ENCODE results near the gene WDR47. TPM values are rescaled to one million over a fixed set of nuclear protein-coding genes. Genes with fewer than 3 reads are reported as not detected.
"Not testable (repeated sequence)": the region's sequence is repeated elsewhere in the genome, so short reads cannot be mapped to it uniquely, and the experiment has no call there.

The WDR47 gene
- total RNA-seq, 1 donor from 2014 or later = 11.3 TPM

- no peak overlapping the region for H3K4me3 Mint-ChIP-seq
- no peak for DNase-seq (ENCODE audit: low spot score in 2 of 2, unreplicated experiment in 2 of 2)
- peaks cover 10% of the 10 kb centered on the region for H3K9me3 Mint-ChIP-seq
- H3K4me1 Mint-ChIP-seq = no peaks in the 10 kb centered on the region
- TF ChIP-seq CTCF (IDR thresholded peaks at IDR 0.05; ENCODE audit: unreplicated experiment) = no peak
- no peaks in the 10 kb centered on the region for H3K27me3 Mint-ChIP-seq (ENCODE audit: low read depth)
- no peak overlapping the region for H3K27ac Mint-ChIP-seq
- H3K36me3 Mint-ChIP-seq = peaks cover 38% of the 10 kb centered on the region
Measured at GRCh38 chr1:109017134-109017533, 24.8 kb downstream of the WDR47 start.

DNA sequence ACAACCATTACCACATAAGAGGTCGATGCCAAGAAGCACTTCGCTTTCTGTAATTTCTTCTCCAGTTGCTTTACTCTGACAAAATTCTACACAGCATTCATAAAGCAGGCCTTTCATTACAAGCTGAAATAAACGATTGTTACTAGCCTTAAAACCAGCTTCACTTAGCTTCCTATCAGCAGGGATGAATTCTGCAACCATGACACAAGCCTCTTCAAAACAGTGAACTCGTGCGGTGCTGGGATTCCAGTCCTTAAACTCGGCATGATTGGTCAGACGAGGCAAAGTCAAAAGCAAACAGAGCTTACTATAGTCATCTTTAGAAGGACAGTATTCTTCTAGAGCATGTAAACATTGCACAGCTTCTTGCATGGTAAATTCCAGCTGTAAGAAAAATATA is 30.6 kb downstream of the WDR47 start:
- Mint-ChIP-seq H3K36me3 (peaks cover 23% of the 10 kb centered on the region), H3K4me1 (no peaks in the 10 kb centered on the region), H3K27ac (no peak overlapping the region), H3K4me3 (no peak overlapping the region), H3K27me3 (ENCODE audit: low read depth) (no peaks in the 10 kb centered on the region), H3K9me3 (peaks cover 2% of the 10 kb centered on the region)
- no peak for DNase-seq (ENCODE audit: low spot score in 2 of 2, unreplicated experiment in 2 of 2)
- no peak for TF ChIP-seq CTCF (IDR thresholded peaks at IDR 0.05; ENCODE audit: unreplicated experiment)

- Mint-ChIP-seq H3K36me3 (peaks cover 48% of the 10 kb centered on the region), H3K9me3 (peaks cover 17% of the 10 kb centered on the region)
- not testable (repeated sequence) for DNase-seq (ENCODE audit: low spot score in 2 of 2, unreplicated experiment in 2 of 2); H3K4me3 Mint-ChIP-seq; H3K4me1 Mint-ChIP-seq; H3K27ac Mint-ChIP-seq; H3K27me3 Mint-ChIP-seq (ENCODE audit: low read depth)
Measured at GRCh38 chr1:108996622-108997021, 45.3 kb downstream of the WDR47 start.

GRCh38 chr1:108983114-108983513 is 58.8 kb downstream of the WDR47 start:
- no peak for DNase-seq (ENCODE audit: low spot score in 2 of 2, unreplicated experiment in 2 of 2)
- H3K27me3 Mint-ChIP-seq (ENCODE audit: low read depth) = no peaks in the 10 kb centered on the region
- no peaks in the 10 kb centered on the region for H3K4me1 Mint-ChIP-seq
- no peak overlapping the region for H3K27ac Mint-ChIP-seq
- no peak for TF ChIP-seq CTCF (IDR thresholded peaks at IDR 0.05; ENCODE audit: unreplicated experiment)
- no peak overlapping the region for H3K4me3 Mint-ChIP-seq
- H3K9me3 Mint-ChIP-seq = no peaks in the 10 kb centered on the region
- H3K36me3 Mint-ChIP-seq = peaks cover 21% of the 10 kb centered on the region

- no peaks in the 10 kb centered on the region for H3K27me3 Mint-ChIP-seq (ENCODE audit: low read depth)
- H3K27ac Mint-ChIP-seq = no peak overlapping the region
- no peaks in the 10 kb centered on the region for H3K4me1 Mint-ChIP-seq
- no peak for TF ChIP-seq CTCF (IDR thresholded peaks at IDR 0.05; ENCODE audit: unreplicated experiment)
- H3K9me3 Mint-ChIP-seq = no peaks in the 10 kb centered on the region
- H3K36me3 Mint-ChIP-seq = peaks cover 35% of the 10 kb centered on the region
- no peak overlapping the region for H3K4me3 Mint-ChIP-seq
- no peak for DNase-seq (ENCODE audit: low spot score in 2 of 2, unreplicated experiment in 2 of 2)
Measured at GRCh38 chr1:108976658-108977057, 65.2 kb downstream of the WDR47 start.

DNA sequence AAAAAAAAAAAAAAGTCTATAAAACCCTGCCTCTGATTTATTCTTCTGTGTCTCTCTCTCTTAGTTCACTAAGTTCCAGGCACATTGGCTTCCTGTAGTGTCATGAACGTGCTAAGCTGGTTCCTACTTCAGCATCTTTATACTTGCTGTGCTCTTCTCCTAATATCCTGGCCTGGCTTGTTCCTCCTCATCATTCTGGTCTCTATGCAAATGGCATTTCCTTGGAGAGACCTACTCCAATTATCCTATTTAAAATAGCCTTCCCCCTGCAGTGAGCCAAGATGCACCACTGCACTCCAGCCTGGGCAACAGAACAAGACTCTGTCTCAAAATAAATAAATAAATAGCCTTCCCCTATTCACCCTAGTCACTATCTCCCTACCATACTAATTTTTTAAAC is 69.0 kb downstream of the WDR47 start:
- no peak for TF ChIP-seq CTCF (IDR thresholded peaks at IDR 0.05; ENCODE audit: unreplicated experiment)
- H3K27me3 Mint-ChIP-seq (ENCODE audit: low read depth) = no peaks in the 10 kb centered on the region
- H3K4me3 Mint-ChIP-seq = no peak overlapping the region
- H3K4me1 Mint-ChIP-seq = no peaks in the 10 kb centered on the region
- peaks cover 24% of the 10 kb centered on the region for H3K36me3 Mint-ChIP-seq
- no peak for DNase-seq (ENCODE audit: low spot score in 2 of 2, unreplicated experiment in 2 of 2)
- H3K9me3 Mint-ChIP-seq = peaks cover 3% of the 10 kb centered on the region
- no peak overlapping the region for H3K27ac Mint-ChIP-seq
